HG02759 (cell line): Measurements from ENCODE around the gene TEX55.
A peak's percentile ranks its signal among the peaks of the same experiment; 100 is the strongest.
"Not testable (repeated sequence)": the region's sequence is repeated elsewhere in the genome, so short reads cannot be mapped to it uniquely, and the experiment has no call there.

ENCODE experiments used
- ATAC-seq: cut with Tn5 transposase; IDR thresholded peaks from one replicate; pipeline ENCODE4 v1.9.1; 2021; ENCODE audit warnings: mild to moderate bottlenecking, moderate library complexity; ENCODE audit not compliant: unreplicated experiment

The TEX55 gene

GRCh38 chr3:119145500-119146167, at the start of gene TEX55:
Gene TEX55, plus strand, starts transcription at chr3:119146165. Its CDS starts 25 bp downstream, at chr3:119146190.
- peak; percentile 79 for ATAC-seq

- no peak for ATAC-seq
Observed at GRCh38 chr3:119098003-119098402, 48.0 kb upstream of the TEX55 start.

- no peak for ATAC-seq
Observed at GRCh38 chr3:119098619-119099222, 47.2 kb upstream of the TEX55 start.

GRCh38 chr3:119099785-119100184, 46.2 kb upstream of the TEX55 start:
- no peak for ATAC-seq

- ATAC-seq: no peak
Observed at GRCh38 chr3:119104031-119104430, 41.9 kb upstream of the TEX55 start.

GRCh38 chr3:119118330-119118729, 27.6 kb upstream of the TEX55 start:
- not testable (repeated sequence) for ATAC-seq

GRCh38 chr3:119120480-119120879, 25.5 kb upstream of the TEX55 start:
- ATAC-seq: no peak

GRCh38 chr3:119122350-119122749, 23.6 kb upstream of the TEX55 start:
- no peak for ATAC-seq

- ATAC-seq: no peak
Observed at GRCh38 chr3:119125342-119125741, 20.6 kb upstream of the TEX55 start.

- no peak for ATAC-seq
Observed at GRCh38 chr3:119125742-119126504, 20.0 kb upstream of the TEX55 start.

- ATAC-seq: not testable (repeated sequence)
Observed at GRCh38 chr3:119130291-119130690, 15.7 kb upstream of the TEX55 start.

GRCh38 chr3:119132291-119132690, 13.7 kb upstream of the TEX55 start:
- not testable (repeated sequence) for ATAC-seq

GRCh38 chr3:119139360-119139759, 6.6 kb upstream of the TEX55 start:
- not testable (repeated sequence) for ATAC-seq

- ATAC-seq: no peak
Observed at GRCh38 chr3:119140466-119140865, 5.5 kb upstream of the TEX55 start.

GRCh38 chr3:119145128-119145499, 851 bp upstream of the TEX55 start:
- ATAC-seq: peak; percentile 48

- no peak for ATAC-seq
Observed at GRCh38 chr3:119146578-119147375, 812 bp downstream of the TEX55 start.

GRCh38 chr3:119147494-119147893, 1.5 kb downstream of the TEX55 start:
- ATAC-seq: no peak

GRCh38 chr3:119148493-119149180, 2.7 kb downstream of the TEX55 start:
- ATAC-seq: no peak

- ATAC-seq: no peak
Observed at GRCh38 chr3:119149484-119149883, 3.5 kb downstream of the TEX55 start.

- no peak for ATAC-seq
Observed at GRCh38 chr3:119156868-119157267, 10.9 kb downstream of the TEX55 start.

- no peak for ATAC-seq
Observed at GRCh38 chr3:119157971-119158370, 12.0 kb downstream of the TEX55 start.
